ENCODE measurements around the gene CABP2.

GRCh38 chr11:67516806-67517205 is 6.4 kb downstream of the CABP2 start:
- TF ChIP-seq CTCF (IDR thresholded peaks at IDR 0.05; ENCODE audit: low read depth, low read length, poor library complexity, severe bottlenecking) = no peak
- TF ChIP-seq EZH2phosphoT487 (IDR thresholded peaks at IDR 0.05; ENCODE audit: borderline replicate concordance, low read length) = no peak
